GM12865 (cell line): ENCODE measurements around the gene NR2F1-AS1.

Source experiments
- DNase-seq: peaks from one replicate; pipeline ENCODE4 v3.0.0; 2010; ENCODE audit warnings: low read depth
- H3K4me3 ChIP-seq: 2 replicates; pipeline ENCODE4 v1.5.1; 2011; ENCODE audit warnings: mild to moderate bottlenecking, low read depth, low read length, control low read depth
- CTCF ChIP-seq: IDR thresholded peaks from 2 replicates; pipeline ENCODE4 v1.5.1; 2011; ENCODE audit warnings: low read length, control low read depth, low read depth, inconsistent platforms; ENCODE audit not compliant: insufficient read depth; ENCODE audit errors: missing control alignments

NR2F1-AS1 gene

GRCh38 chr5:93503598-93504067, 77.4 kb downstream of the NR2F1-AS1 start:
- DNase-seq: no peak
- no peak for TF ChIP-seq CTCF
- H3K4me3 ChIP-seq: no peak overlapping the region

GRCh38 chr5:93497096-93497495, 83.9 kb downstream of the NR2F1-AS1 start:
- no peak overlapping the region for H3K4me3 ChIP-seq
- no peak for TF ChIP-seq CTCF
- no peak for DNase-seq

- no peak for DNase-seq
- TF ChIP-seq CTCF: no peak
Observed at GRCh38 chr5:93479982-93480509, 101.0 kb downstream of the NR2F1-AS1 start.

GRCh38 chr5:93477816-93478215, 103.2 kb downstream of the NR2F1-AS1 start:
- no peak for DNase-seq
- no peak overlapping the region for H3K4me3 ChIP-seq
- TF ChIP-seq CTCF: no peak

More at GRCh38 chr5:93479982-93480509, 101.0 kb downstream of the NR2F1-AS1 start:
- no peak overlapping the region for H3K4me3 ChIP-seq

GRCh38 chr5:93476251-93476742, 104.7 kb downstream of the NR2F1-AS1 start:
- no peak for TF ChIP-seq CTCF
- no peak for DNase-seq
- no peak overlapping the region for H3K4me3 ChIP-seq

GRCh38 chr5:93462916-93463315, 118.1 kb downstream of the NR2F1-AS1 start:
- TF ChIP-seq CTCF: no peak
- H3K4me3 ChIP-seq: no peak overlapping the region
- no peak for DNase-seq

GRCh38 chr5:93461756-93462155, 119.3 kb downstream of the NR2F1-AS1 start:
- H3K4me3 ChIP-seq: no peak overlapping the region
- TF ChIP-seq CTCF: no peak
- DNase-seq: no peak
